LNCaP clone FGC (cell line): ENCODE measurements around the gene CAPN14.

Experiments
- DNase-seq: peaks from one replicate; pipeline ENCODE4 v3.0.0-alpha.2; 2011; ENCODE audit warnings: low read depth
- H3K4me3 ChIP-seq: 2 replicates; pipeline ENCODE4 v1.5.1; 2011; ENCODE audit warnings: mild to moderate bottlenecking, low read depth, low read length, control low read depth
- CTCF ChIP-seq: IDR thresholded peaks from 2 replicates; pipeline ENCODE4 v1.5.1; 2012; ENCODE audit warnings: mild to moderate bottlenecking; ENCODE audit not compliant: control insufficient read depth, insufficient read depth; ENCODE audit errors: extremely low read depth

Gene CAPN14

DNA sequence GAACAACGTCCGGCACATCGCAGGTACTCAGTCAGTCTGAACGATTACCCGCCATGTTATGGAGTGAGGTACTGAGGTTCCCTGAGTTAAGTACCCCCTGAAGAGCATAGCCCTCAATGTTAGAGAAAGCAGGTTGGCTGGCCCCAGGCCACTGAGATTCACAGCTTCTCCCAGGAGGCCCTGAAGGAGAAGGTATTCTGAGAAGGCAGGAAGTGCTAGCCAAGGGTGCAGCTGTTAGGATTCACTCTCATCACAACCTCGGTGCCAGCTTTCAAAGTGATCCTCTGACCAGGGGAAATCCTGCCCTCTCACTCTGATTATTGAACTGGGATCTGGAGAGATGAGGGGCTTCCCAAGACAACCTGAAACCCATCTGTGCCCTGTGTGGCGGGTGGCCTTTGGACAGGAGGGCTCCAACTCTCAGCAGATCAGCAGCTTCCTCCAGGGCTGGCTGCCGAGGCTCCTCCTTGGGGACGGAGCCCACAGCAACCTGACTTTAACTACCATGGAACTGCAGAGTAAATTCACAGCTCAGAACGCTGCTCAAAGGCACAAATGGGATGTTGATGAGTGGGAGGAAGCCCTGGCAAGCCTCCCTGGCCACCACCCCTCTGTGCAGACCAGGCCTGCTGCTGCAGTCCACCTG is 24.4 kb upstream of the CAPN14 start:
- no peak for TF ChIP-seq CTCF
- no peak overlapping the region for H3K4me3 ChIP-seq
- DNase-seq = no peak

GRCh38 chr2:31240381-31241365 is 23.4 kb upstream of the CAPN14 start:
- no peak for DNase-seq
- TF ChIP-seq CTCF = no peak
- no peak overlapping the region for H3K4me3 ChIP-seq

GRCh38 chr2:31239593-31240177 is 22.4 kb upstream of the CAPN14 start:
- no peak overlapping the region for H3K4me3 ChIP-seq
- no peak for DNase-seq
- no peak for TF ChIP-seq CTCF

- DNase-seq = no peak
- no peak for TF ChIP-seq CTCF
- no peak overlapping the region for H3K4me3 ChIP-seq
Observed at GRCh38 chr2:31238906-31239592, 21.7 kb upstream of the CAPN14 start.

DNA sequence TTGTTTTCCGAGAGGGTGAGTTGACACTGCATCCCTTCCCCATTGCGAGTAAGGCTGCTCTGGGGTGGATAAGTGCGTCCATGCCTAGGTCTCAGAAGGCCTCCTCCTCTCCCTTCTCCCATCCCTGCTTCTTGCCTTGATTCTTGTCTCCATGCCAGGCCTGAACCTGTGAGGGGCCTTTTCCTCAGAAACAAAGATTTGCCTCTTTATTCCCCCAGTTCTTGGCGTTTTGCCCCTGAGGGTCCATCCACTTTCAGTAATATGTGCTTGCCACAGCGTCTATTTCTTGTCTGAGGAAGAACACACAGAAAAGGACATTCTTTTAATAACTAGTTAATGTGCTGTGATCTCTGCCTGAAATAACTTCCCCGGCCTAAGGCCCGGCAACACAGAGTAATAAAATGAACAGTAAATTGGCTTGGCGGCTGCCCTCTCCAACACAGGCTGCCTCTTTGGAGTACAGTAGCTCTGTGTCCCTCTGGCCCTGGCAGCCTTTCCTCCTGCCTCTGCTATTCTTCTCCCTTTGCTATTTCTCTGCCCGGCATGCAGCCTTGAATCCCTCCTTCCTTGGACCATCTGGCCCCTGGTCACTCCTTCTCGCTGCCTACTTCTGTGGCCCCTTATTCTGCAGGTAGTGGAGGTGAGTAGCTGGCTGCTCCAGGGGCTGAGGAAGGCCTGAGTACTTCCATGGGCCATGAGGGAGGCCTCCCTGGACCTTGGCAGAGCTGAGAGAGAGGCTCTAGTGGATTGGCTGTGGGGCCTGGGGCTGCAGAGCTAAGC is 21.0 kb upstream of the CAPN14 start:
- no peak for TF ChIP-seq CTCF
- DNase-seq = no peak
- H3K4me3 ChIP-seq = no peak overlapping the region

GRCh38 chr2:31237348-31238017 is 20.2 kb upstream of the CAPN14 start:
- no peak overlapping the region for H3K4me3 ChIP-seq
- no peak for TF ChIP-seq CTCF
- DNase-seq = no peak
